ENCODE measurements around the gene FIGN.

- TF ChIP-seq EZH2phosphoT487 (IDR thresholded peaks at IDR 0.05), result no peak
- TF ChIP-seq, protein P1, sequence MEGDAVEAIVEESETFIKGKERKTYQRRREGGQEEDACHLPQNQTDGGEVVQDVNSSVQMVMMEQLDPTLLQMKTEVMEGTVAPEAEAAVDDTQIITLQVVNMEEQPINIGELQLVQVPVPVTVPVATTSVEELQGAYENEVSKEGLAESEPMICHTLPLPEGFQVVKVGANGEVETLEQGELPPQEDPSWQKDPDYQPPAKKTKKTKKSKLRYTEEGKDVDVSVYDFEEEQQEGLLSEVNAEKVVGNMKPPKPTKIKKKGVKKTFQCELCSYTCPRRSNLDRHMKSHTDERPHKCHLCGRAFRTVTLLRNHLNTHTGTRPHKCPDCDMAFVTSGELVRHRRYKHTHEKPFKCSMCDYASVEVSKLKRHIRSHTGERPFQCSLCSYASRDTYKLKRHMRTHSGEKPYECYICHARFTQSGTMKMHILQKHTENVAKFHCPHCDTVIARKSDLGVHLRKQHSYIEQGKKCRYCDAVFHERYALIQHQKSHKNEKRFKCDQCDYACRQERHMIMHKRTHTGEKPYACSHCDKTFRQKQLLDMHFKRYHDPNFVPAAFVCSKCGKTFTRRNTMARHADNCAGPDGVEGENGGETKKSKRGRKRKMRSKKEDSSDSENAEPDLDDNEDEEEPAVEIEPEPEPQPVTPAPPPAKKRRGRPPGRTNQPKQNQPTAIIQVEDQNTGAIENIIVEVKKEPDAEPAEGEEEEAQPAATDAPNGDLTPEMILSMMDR (IDR thresholded peaks at IDR 0.05), result no peak
Measured at GRCh38 chr2:163604941-163605555, 130.8 kb downstream of the FIGN start.

All from neural progenitor cell (in vitro differentiated cells).